ENCODE data around the gene UTS2R.

DNA sequence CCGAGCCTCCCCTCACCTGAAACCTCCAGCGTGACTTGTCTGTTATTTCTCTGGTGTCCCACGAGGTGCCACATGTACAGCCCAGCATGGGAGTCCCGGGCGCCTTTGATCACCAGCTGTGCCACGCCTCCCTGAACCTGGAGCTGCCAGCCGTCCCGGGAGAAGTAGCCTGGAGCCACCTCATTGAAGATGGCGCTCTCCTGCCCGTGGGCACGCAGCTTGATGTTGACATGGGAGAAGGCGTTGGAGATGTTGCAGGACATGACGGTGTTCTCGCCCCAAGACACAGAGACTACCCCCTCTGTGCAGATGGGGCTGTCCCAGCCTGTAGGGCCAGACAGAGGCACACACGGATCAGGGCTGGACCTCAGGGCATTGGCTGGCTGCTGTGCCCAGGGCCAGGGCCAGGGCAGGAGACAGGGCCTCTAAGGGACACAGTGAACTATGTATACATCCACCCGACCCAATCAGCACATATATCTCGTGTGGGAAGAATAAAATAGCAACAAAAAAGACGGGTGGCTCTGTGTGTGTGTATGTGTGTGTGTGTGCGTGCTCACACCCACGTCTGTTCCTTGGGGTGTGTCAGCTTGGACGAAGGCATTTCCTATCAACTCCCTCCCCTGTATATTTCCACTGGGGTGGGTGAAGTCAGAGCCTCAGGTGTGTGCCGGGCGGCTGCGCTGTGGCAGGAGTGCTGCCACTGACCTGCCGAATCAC is 46.8 kb upstream of the UTS2R start:
- no peak for TF ChIP-seq TAF1 (IDR thresholded peaks at IDR 0.05; ENCODE audit: low read depth, low read length)
- TF ChIP-seq POLR2A (IDR thresholded peaks at IDR 0.05; ENCODE audit: low read depth, low read length), result no peak
- TF ChIP-seq POLR2AphosphoS5 (IDR thresholded peaks at IDR 0.05; ENCODE audit: low read depth, low read length), result no peak
- no peak for TF ChIP-seq SPI1 (IDR thresholded peaks at IDR 0.05; ENCODE audit: low read depth, low read length)
- no peak for TF ChIP-seq POU2F2 (IDR thresholded peaks at IDR 0.05; ENCODE audit: low read depth, low read length)
- TF ChIP-seq PAX5 (IDR thresholded peaks at IDR 0.05; ENCODE audit: insufficient read depth, low read length, severe bottlenecking), result no peak

Data from GM12891 (cell line).